ENCODE data around the gene CHN2. TPM values are rescaled to one million over a fixed set of nuclear protein-coding genes. Genes with fewer than 3 reads are reported as not detected.

CHN2 gene
- polyA plus RNA-seq, 2 of the 4 experiments (the other 2 are of a cell fraction): 0.06 TPM; not detected in 1

DNA sequence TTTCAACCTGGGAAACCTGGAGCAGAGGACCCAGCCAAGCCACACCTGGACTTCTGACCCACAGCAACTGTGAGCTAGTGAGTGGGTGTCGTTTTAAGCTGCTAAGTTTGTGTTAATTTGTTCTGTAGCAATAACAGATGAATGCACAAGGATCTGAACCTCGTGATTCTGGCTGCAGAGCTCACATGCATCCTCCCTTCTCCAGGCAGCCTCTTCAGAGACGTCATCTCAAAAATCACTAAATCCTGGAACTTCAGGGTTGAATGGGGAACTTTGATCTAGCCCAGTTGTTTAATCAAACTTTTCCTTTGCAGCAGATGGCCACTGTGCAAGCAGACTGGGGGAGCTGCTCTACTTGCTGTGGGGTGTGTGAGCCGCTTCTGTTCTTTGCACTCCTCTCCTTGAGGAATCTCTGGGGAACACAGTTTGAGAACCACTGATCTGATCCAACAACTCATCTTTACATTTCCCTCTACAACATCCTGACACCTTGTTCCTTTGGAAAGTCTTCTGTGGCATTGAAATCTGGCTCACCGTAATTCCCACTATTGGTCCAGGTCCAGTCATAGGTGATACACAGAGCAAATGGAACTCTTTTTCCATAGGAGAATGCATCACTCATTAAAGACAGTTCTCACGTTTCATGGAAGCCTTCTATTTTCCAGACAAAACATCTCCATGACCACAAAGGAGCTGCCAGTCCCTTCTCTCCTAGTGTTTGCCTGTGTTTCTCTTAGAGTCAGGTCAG, 90.3 kb downstream of the CHN2 start:
- ChIA-PET CTCF (interaction anchor here (1.3 kb wide), 1 partner anchor 124 kb away, joined by 3 read pairs; no protein-coding TSS in a partner anchor), POLR2A (no interaction called here)
- Histone ChIP-seq H3K27ac (no peak overlapping the region), H3K4me1 (peaks cover 9% of the 10 kb centered on the region; the same call in 1 of the 3 replicates), H3K4me2 (peak overlapping the region; percentile 7; the same call in 1 of the 3 replicates), H3K4me3 (no peak overlapping the region), H3K9me3 (no peaks in the 10 kb centered on the region)
- DNase-seq (ENCODE audit: low read depth in 1 of 2, low spot score in 1 of 2) (no peak), ATAC-seq (no peak), FAIRE-seq (no peak)
- 53% methylated on average over 6 of the region's 6 CpGs for WGBS (ENCODE audit: missing lambda C conversion rate)
- no peak for TF ChIP-seq HEYL (CRISPR knock-in tag; IDR thresholded peaks at IDR 0.05)
- TF ChIP-seq RFX5 (IDR thresholded peaks at IDR 0.05): no peak
- TF ChIP-seq, protein P1, sequence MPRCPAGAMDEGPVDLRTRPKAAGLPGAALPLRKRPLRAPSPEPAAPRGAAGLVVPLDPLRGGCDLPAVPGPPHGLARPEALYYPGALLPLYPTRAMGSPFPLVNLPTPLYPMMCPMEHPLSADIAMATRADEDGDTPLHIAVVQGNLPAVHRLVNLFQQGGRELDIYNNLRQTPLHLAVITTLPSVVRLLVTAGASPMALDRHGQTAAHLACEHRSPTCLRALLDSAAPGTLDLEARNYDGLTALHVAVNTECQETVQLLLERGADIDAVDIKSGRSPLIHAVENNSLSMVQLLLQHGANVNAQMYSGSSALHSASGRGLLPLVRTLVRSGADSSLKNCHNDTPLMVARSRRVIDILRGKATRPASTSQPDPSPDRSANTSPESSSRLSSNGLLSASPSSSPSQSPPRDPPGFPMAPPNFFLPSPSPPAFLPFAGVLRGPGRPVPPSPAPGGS (IDR thresholded peaks at IDR 0.05): no peak
- no peak for TF ChIP-seq NFE2L2 (conservative IDR thresholded peaks at IDR 0.05; ENCODE audit: low read length)
- no peak for TF ChIP-seq NPAS2 (CRISPR knock-in tag; IDR thresholded peaks at IDR 0.05; ENCODE audit: borderline replicate concordance)

GRCh38 chr7:29285444-29285793, 90.8 kb downstream of the CHN2 start:
- POLR2A ChIA-PET: no interaction called here
- DNase-seq (ENCODE audit: low read depth in 1 of 2, low spot score in 1 of 2) (peak; percentile 20 to 27), ATAC-seq (peak; percentile 27 to 71; a peak in 3 of 6 replicates), FAIRE-seq (no peak)
- Histone ChIP-seq H3K9me3 (no peaks in the 10 kb centered on the region), H3K27ac (no peak overlapping the region), H3K4me2 (peak overlapping the region; percentile 7; the same call in 1 of the 3 replicates), H3K4me3 (no peak overlapping the region), H3K4me1 (peaks cover 9% of the 10 kb centered on the region; the same call in 1 of the 3 replicates)
- TF ChIP-seq ATOH8 (CRISPR knock-in tag; IDR thresholded peaks at IDR 0.05; ENCODE audit: low read depth) (no peak), JUN (IDR thresholded peaks at IDR 0.05) (no peak), JUNB (IDR thresholded peaks at IDR 0.05) (peak; percentile 20; the same call in 1 of the 2 replicates), EHF (CRISPR knock-in tag; IDR thresholded peaks at IDR 0.05) (no peak), RFX5 (IDR thresholded peaks at IDR 0.05) (no peak), HDAC2 (IDR thresholded peaks at IDR 0.05) (no peak), ESRRA (IDR thresholded peaks at IDR 0.05; ENCODE audit: borderline replicate concordance, low read length) (no peak), CEBPB (IDR thresholded peaks at IDR 0.05) (peak; percentile 11 to 29; a peak in 1 of 4 replicates), RAD21 (conservative IDR thresholded peaks at IDR 0.05 in 1 of 2, IDR thresholded peaks at IDR 0.05 in 1 of 2) (no peak)
- TF ChIP-seq, protein P2, sequence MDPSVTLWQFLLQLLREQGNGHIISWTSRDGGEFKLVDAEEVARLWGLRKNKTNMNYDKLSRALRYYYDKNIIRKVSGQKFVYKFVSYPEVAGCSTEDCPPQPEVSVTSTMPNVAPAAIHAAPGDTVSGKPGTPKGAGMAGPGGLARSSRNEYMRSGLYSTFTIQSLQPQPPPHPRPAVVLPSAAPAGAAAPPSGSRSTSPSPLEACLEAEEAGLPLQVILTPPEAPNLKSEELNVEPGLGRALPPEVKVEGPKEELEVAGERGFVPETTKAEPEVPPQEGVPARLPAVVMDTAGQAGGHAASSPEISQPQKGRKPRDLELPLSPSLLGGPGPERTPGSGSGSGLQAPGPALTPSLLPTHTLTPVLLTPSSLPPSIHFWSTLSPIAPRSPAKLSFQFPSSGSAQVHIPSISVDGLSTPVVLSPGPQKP (IDR thresholded peaks at IDR 0.05; ENCODE audit: low read depth, low read length): no peak
- CTCF ChIA-PET: no interaction called here
- WGBS (ENCODE audit: missing lambda C conversion rate): 32% methylated on average over 4 of the region's 4 CpGs

DNA sequence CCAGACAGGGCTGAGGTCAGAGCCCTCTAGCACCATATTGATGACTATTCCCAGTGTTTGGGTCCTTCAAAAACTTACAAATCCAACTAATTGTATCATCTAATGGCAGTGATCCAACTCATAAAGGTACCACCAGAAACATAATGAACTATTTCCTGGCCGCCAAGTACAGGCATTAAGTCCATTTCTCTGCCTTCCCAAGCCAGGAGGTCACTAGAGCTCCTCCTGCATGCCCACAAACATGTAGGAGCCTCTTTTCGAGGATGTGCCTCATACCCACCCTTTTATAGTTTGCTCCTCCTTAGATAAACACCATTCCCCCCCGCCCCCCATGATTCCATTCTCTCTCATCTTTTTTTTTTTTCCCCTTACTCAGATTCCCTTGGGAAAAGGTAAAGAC, 91.3 kb downstream of the CHN2 start:
- DNase-seq (ENCODE audit: low read depth in 1 of 2, low spot score in 1 of 2) (no peak), FAIRE-seq (no peak), ATAC-seq (no peak)
- Histone ChIP-seq H3K4me1 (peaks cover 9% of the 10 kb centered on the region; the same call in 1 of the 3 replicates), H3K27ac (no peak overlapping the region), H3K4me2 (no peak overlapping the region; the same call in 2 of the 3 replicates), H3K4me3 (no peak overlapping the region), H3K9me3 (no peaks in the 10 kb centered on the region)
- WGBS (ENCODE audit: missing lambda C conversion rate): 28% methylated on average over 3 of the region's 3 CpGs
- no peak for TF ChIP-seq EHF (CRISPR knock-in tag; IDR thresholded peaks at IDR 0.05)
- TF ChIP-seq ESRRA (IDR thresholded peaks at IDR 0.05; ENCODE audit: borderline replicate concordance, low read length): no peak
- TF ChIP-seq ZSCAN20 (CRISPR knock-in tag; IDR thresholded peaks at IDR 0.05): no peak
- TF ChIP-seq, protein P1 (IDR thresholded peaks at IDR 0.05): no peak
- TF ChIP-seq, protein P2 (IDR thresholded peaks at IDR 0.05; ENCODE audit: low read depth, low read length): no peak
- TF ChIP-seq CBX2 (IDR thresholded peaks at IDR 0.05; ENCODE audit: borderline replicate concordance, low read depth): no peak
- CTCF ChIA-PET: no interaction called here
- POLR2A ChIA-PET: no interaction called here

Measured in A549 (cell line).